ENCODE data around the gene FRMD3.

DNA sequence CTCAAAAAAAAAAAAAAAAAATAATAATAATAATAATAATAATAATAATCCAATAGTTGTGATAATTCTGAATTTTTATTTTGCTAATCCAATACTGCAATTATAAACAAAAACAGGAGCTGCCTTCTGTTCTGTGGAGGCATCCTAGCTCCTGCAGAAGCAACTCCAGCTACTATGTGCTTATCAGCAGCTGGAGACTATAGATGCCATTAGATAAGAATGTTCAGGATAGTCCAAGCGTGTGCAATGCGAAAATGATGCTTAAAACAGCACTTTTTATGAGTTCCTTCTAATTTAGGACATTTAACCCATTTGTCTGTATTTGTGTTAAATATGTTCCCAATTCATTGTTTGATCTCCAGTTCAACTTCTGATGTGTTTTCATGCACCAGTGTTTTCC, 254.7 kb downstream of the FRMD3 start:
- TF ChIP-seq, protein P1, sequence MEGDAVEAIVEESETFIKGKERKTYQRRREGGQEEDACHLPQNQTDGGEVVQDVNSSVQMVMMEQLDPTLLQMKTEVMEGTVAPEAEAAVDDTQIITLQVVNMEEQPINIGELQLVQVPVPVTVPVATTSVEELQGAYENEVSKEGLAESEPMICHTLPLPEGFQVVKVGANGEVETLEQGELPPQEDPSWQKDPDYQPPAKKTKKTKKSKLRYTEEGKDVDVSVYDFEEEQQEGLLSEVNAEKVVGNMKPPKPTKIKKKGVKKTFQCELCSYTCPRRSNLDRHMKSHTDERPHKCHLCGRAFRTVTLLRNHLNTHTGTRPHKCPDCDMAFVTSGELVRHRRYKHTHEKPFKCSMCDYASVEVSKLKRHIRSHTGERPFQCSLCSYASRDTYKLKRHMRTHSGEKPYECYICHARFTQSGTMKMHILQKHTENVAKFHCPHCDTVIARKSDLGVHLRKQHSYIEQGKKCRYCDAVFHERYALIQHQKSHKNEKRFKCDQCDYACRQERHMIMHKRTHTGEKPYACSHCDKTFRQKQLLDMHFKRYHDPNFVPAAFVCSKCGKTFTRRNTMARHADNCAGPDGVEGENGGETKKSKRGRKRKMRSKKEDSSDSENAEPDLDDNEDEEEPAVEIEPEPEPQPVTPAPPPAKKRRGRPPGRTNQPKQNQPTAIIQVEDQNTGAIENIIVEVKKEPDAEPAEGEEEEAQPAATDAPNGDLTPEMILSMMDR (IDR thresholded peaks at IDR 0.05): no peak
- TF ChIP-seq EZH2phosphoT487 (IDR thresholded peaks at IDR 0.05): no peak
